ENCODE results near the gene RIMBP2.

DNA sequence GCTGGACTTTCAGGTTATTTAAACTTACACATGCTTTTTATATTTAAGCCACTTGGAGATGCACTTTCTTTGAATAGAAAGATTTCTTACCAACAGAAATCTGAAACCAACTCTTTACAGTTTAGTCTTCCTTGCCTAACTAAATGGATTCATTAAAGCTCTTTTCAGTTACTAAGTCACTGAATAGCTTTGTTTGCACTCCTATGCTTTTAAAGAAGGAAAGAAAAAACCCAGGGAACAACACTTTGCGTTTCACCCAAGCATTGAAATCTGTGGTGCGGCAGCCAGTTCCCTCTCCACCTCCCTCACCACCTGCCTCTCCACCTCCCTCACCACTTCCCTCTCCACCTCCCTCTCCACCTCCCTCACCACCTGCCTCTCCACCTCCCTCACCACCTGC, 70.3 kb downstream of the RIMBP2 start:
- TF ChIP-seq, protein P1, sequence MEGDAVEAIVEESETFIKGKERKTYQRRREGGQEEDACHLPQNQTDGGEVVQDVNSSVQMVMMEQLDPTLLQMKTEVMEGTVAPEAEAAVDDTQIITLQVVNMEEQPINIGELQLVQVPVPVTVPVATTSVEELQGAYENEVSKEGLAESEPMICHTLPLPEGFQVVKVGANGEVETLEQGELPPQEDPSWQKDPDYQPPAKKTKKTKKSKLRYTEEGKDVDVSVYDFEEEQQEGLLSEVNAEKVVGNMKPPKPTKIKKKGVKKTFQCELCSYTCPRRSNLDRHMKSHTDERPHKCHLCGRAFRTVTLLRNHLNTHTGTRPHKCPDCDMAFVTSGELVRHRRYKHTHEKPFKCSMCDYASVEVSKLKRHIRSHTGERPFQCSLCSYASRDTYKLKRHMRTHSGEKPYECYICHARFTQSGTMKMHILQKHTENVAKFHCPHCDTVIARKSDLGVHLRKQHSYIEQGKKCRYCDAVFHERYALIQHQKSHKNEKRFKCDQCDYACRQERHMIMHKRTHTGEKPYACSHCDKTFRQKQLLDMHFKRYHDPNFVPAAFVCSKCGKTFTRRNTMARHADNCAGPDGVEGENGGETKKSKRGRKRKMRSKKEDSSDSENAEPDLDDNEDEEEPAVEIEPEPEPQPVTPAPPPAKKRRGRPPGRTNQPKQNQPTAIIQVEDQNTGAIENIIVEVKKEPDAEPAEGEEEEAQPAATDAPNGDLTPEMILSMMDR (conservative IDR thresholded peaks at IDR 0.05 in 1 of 2, IDR thresholded peaks at IDR 0.05 in 1 of 2; ENCODE audit: low read depth in 1 of 2, low read length in 2 of 2) = no peak
- TF ChIP-seq EZH2 (IDR thresholded peaks at IDR 0.05; ENCODE audit: low read length, missing control alignments) = no peak

All from fibroblast of lung (primary cell).